PFSK-1 (cell line): ENCODE results near the gene LRRC4B.

Experiments
- FOXP2 ChIP-seq: optimal IDR thresholded peaks from 2 replicates; pipeline ENCODE3; 2011; ENCODE audit warnings: borderline replicate concordance, control low read depth, inconsistent platforms; ENCODE audit not compliant: insufficient read depth; ENCODE audit errors: extremely low read length, extremely low read depth
- POLR2AphosphoS5 ChIP-seq: IDR thresholded peaks from 2 replicates; pipeline ENCODE4 v1.6.1; 2012; ENCODE audit warnings: low read depth, mild to moderate bottlenecking, control low read depth, low read length, moderate library complexity
- TAF1 ChIP-seq: IDR thresholded peaks from 2 replicates; pipeline ENCODE4 v1.6.1; 2012; ENCODE audit warnings: low read length, control low read depth, borderline replicate concordance; ENCODE audit not compliant: insufficient read depth
- TF ChIP-seq, protein P1 (sequence below), 2 experiments: IDR thresholded peaks; 2 replicates each; pipeline versions ENCODE4 v1.6.1 to v1.8.0; 2011 to 2012; ENCODE audit warnings: low read depth in 2 of 2, low read length in 2 of 2, control low read depth in 1 of 2, inconsistent platforms in 1 of 2, mild to moderate bottlenecking in 1 of 2, moderate library complexity in 1 of 2; ENCODE audit not compliant: insufficient read depth in 1 of 2

DNA sequence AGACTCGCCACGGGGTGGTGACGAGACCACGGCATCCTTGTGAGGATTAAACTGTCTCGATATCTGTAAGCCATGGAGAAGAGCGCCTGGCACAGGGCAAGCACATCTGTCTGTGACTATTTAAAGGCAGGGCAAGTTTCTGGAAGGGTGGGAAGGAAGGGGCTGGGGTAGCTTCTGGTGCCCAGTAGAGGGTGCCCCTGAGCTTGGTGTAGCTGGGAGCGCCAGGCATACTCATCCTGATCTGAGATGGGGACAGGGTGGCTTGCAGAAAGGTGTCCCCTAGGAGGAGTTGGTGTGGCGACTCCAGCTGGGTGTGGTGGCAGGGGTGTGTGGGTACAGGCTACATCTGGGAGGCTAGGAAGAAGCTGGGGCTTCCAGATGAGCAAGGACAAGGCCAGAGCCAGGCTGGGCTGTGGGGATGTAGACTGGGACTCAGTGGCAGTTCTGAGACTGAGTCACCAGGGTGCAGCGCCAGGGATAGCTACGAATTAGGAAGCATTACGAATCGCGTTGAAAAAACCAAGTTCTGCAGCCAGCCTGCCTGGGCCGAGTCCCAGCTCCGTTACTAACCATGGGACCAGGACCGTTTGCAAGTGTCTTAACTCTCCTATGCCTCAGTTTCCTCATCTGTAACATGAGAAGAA lies 31.5 kb downstream of the LRRC4B start:
- TF ChIP-seq POLR2AphosphoS5 (no peak), FOXP2 (no peak), TAF1 (no peak)
- TF ChIP-seq, protein P1, sequence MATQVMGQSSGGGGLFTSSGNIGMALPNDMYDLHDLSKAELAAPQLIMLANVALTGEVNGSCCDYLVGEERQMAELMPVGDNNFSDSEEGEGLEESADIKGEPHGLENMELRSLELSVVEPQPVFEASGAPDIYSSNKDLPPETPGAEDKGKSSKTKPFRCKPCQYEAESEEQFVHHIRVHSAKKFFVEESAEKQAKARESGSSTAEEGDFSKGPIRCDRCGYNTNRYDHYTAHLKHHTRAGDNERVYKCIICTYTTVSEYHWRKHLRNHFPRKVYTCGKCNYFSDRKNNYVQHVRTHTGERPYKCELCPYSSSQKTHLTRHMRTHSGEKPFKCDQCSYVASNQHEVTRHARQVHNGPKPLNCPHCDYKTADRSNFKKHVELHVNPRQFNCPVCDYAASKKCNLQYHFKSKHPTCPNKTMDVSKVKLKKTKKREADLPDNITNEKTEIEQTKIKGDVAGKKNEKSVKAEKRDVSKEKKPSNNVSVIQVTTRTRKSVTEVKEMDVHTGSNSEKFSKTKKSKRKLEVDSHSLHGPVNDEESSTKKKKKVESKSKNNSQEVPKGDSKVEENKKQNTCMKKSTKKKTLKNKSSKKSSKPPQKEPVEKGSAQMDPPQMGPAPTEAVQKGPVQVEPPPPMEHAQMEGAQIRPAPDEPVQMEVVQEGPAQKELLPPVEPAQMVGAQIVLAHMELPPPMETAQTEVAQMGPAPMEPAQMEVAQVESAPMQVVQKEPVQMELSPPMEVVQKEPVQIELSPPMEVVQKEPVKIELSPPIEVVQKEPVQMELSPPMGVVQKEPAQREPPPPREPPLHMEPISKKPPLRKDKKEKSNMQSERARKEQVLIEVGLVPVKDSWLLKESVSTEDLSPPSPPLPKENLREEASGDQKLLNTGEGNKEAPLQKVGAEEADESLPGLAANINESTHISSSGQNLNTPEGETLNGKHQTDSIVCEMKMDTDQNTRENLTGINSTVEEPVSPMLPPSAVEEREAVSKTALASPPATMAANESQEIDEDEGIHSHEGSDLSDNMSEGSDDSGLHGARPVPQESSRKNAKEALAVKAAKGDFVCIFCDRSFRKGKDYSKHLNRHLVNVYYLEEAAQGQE (IDR thresholded peaks at IDR 0.05; ENCODE audit: insufficient read depth in 1 of 2, low read depth in 2 of 2, low read length in 2 of 2) = no peak
